CMK (cell line): ENCODE results near the gene SYCN.

Experiments
- DNase-seq: peaks from one replicate; pipeline ENCODE4 v3.0.0-alpha.2; 2010; ENCODE audit warnings: low read depth

The SYCN gene

DNA sequence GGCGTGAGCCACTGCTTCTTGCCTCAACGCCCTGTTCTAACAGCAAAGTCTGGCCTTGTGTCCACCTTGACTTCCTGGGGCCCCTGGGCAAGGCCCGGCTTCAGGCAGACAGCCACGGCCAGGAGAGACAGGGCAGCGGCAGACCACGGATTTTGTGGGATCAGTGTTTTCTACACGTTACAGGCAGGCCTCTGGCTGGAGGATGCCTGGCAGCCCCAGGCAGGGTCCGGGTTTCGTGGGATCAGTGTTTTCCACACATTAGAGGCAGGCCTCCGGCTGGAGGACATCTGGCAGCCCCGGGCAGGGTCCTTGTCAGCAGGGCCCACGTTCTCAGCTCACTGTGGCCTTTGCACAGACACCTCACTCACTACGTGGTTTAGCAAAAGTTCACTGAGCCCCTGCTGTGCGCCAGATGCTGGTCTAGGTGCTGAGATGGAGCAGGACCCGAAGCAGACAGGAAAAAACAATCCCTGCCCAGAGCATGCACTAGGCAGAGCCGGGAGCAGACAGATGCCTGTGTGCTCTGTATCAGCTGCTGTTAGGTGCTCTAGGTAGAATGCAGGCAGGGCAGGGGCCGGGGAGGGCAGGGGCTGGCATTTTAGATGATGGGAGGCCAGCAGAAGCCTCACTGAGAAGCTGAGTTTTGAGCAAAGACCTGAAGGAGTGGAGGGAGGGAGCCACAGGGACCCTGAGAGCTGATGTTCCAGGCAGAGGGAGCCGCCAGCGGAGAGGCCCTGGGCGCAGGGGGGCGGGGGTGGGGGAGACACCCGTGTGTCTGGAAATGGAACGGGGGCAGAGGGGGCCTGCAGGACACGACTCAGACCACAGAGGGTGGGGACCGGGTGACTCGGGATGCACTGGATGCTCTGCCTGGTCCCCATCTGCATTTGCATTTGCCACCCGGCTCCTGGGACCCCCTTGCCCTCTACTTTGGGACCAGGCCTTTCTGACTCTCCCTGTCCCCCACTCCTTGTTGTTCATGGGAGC is 32.3 kb downstream of the SYCN start:
- no peak for DNase-seq

DNA sequence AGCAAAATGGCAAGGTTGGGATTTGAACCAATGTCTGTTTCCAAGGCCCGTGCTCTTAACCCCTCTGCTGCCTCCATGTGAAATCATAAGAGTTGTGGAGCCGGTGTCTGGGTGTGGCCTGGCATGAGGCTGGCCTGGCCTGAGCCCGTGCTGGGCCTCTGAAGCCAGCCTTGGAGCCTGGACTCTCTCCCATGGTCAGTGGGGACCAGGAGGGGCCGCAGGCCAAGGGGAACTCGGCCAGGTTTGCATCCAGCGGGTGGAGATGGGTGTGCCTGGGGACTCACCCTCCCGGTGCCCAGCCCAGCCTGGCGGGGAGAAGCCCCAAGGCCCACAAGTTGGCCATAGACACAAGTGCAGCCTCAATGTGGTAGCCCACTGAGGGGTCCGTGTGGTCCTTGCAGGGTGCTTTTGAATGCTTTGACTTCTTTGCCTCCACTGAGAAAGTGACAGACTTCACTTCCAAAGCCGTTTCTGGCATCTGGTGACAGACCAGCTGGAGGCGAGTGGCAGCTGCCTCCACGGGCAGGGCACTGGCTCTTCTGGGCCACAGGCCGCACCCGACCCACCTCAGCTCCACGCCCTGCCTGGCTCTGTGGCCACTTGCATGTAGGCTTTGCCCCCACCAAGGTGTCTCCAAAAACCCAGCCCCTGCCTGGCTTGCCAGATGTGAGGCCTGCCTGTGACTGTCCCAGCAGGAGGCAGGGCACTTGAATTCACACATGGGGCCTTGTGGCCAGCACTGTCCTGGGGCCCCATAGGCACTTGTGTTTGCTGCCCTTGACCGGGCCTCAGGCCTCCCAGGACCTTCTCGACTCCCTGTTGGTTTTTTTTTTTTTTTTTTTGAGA is 33.5 kb downstream of the SYCN start:
- no peak for DNase-seq

GRCh38 chr19:39169143-39169810 is 34.8 kb downstream of the SYCN start:
- no peak for DNase-seq

- DNase-seq = no peak
These were observed 35.6 kb downstream of the SYCN start for GRCh38 chr19:39168258-39169142.

DNA sequence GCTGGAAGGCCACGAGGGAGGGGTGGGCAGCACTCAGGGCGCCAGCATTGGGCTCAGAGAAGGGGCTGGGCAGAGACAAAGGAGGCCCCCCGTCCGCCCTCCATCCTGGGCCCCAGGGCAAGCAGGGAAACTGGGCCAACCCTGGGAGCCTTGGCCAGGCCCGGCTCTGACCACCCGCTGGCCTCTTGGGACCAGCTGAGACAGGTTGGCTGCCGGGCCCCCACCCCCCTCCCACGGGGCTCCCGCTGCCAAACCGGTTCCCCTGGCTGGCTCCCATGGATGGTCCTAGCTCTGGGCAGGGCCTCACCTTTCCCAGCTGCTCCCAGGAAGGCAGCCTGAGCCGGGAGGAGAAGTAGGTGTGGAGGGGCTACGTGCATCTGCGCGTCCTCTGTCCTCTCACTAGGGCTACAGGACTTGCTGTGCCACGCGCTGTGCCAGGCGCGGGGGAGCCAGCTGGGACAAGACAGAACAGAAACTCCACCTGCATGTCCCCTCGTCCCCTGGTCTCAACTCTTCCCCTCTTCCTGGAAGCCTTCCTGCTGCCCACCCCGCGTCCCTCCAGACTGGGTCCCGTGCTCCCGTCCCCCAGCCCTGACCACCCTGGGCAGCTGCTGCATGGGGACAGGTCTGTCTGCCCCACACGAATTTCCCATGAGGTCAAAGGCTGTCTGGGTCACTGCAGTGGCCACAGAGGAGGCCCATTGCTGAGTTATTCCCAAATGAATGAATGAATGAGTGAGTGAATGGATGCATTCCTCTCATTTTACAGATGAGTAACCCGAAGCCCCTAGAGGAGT is 36.4 kb downstream of the SYCN start:
- no peak for DNase-seq

GRCh38 chr19:39166571-39167391 is 37.3 kb downstream of the SYCN start:
- no peak for DNase-seq

GRCh38 chr19:39165857-39166256 is 38.2 kb downstream of the SYCN start:
- DNase-seq = no peak

GRCh38 chr19:39164289-39164688 is 39.8 kb downstream of the SYCN start:
- no peak for DNase-seq

- DNase-seq = no peak
These were observed 40.4 kb downstream of the SYCN start for GRCh38 chr19:39163621-39164020.

DNA sequence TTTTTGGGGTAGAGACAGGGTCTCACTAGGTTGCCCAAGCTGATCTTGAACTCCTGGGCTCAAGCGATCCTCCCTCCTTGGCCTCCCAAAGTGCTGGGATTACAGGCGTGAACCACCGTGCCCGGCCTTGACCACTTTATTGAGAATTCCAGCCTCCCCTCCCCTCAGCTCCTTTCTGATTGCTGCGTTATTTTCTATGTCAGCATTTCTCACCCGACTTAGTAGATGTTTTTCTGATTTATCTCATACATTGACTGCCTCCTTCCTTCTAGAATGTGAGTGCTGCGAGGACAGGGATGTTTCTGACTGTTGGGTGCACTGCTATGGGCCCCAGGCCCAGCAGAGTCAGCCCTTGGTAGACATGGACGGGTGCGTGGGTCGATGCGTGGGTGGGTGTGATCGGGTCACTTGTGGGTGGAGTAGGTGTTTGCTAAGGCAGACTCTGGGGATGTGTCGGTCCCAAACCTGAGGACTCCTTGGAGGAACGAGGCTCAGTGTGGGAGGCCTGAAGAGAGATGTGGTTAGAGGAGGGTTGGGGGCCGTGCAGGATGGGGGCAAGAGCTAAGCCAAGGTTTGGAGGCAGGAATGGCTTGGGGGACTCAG is 41.5 kb downstream of the SYCN start:
- DNase-seq = no peak

DNA sequence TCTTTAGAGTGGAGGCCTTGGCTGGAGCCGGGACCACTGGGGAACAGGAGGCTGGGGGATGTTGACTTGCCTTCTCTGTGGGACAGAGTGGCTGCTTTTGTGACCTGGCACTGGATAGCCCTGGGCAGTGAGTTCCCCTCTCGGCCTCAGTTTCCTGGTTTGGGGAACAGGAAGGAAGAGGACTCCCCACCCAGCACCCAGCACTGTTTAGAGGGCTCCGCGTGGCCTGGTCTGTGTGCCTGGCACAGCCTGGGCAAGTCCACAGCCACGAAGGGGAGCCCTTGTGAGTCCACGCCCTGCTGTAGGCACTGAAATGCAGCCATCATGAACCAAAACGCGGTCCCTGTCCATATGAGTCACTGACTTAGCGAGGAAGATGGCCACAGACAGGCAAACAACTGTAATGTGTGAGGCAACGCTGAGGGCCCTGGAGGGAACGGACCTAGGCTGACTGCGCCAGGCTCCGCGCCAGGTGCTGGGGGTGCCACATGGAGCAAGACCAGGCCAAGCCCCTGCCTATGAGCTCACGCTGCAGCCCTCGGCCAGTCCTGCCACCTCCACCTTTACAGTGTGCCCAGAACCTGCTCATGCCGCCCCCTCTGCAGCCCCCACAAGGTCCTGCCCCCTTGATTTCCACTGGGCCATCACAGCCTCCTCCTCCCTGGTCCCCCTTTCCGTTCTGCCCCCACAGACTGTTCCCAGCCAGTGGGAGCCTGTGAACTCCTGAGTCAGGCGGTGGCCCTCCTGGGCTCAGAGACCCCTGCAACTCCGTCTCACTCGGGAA is 43.0 kb downstream of the SYCN start:
- DNase-seq = no peak

DNA sequence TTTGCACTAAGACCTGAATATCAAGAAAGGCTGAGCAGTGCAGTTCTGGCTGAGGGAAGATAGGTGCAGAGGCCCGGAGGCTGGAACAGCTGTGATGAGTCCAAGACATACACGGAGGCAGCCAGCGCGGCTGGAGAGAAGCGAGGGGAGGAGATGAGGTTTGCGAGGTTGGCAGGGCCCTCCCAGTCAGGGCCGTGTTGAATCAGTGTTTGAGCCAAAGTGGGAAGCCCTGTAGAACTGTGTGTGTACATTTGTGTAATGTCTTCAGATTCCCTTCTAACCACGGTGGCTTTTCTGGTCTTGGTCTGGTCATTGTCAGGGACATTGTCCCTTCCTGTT is 43.6 kb downstream of the SYCN start:
- no peak for DNase-seq

DNA sequence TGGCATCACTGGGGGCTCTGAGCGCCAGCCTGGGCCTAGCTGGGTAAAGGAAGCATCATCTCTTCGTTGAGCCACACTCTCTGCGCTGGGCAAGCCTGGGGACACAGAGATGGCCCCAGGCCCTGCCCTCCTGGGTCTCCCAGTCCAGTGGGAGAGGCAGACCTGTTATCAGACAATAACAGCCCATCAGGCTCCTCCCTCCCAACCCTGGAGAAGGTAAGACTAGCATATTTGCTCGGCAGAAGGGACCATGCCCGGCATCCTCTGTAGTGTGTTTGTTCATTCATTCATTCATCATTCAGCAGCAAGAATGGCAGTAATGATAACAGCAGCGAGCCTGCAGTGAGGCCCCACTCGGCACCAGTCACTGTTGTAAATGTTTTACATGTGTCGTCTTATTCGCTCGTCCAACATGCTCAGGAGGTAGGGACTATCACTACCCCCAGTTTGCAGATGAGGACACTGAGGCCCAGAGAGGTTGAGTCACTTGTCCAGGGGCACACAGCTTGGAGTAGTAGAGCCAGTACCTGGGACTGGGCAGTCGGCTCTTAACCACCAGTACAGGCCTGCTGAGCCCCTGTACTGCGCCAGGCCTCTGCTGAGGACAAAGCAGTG is 45.3 kb downstream of the SYCN start:
- no peak for DNase-seq

GRCh38 chr19:39157997-39158389 is 46.1 kb downstream of the SYCN start:
- DNase-seq = no peak

DNA sequence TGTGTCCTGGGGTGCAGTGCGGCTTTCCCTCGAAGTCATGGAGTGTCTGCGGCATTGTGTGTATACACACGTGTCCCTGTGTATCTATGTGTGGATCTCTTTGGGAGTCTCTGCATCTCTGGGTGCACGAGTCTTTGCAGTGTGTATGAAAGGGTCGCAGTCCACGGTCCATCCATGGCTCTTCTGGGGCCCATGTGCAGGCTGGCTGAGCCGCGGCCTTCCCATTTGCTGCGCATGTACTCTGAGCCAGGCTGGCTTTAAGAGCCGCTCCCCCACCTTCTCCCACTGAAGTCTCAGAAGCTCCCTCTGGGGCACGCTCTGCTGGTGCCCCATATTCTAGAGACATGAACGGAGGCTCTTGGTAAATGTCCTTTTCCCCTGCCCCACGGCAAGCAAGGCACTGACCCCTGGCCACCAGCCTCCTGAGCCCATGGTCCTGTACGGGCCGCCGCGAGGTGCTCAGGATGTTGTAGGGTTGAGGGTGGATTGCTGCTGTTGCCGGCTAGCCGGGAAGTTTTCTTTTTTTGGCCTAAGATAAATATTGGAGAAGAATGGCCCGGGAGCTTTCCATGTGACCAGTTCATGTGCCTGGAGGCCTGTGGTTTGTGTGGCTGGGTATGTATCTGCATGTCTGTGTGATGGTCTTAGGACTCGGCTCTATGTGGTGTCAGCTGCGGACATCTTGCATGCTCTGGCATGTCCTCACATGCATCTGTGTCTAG is 46.6 kb downstream of the SYCN start:
- DNase-seq = no peak

GRCh38 chr19:39156326-39157230 is 47.5 kb downstream of the SYCN start:
- DNase-seq = peak; percentile 27
